Left lung (tissue), 10 donors: Measurements from ENCODE around the gene ZGRF1. TPM values are rescaled to one million over a fixed set of nuclear protein-coding genes. Genes with fewer than 3 reads are reported as not detected.
A peak's percentile ranks its signal among the peaks of the same experiment; 100 is the strongest.

Source experiments
- ATAC-seq: fragments of 200-7000 bp; cut with Tn5 transposase; one replicate; pipeline ENCODE4 v1.9.1; 2020; ENCODE audit warnings: moderate library complexity
- DNase-seq, 4 donors: peaks; one replicate each; pipeline ENCODE4 v3.0.0-alpha.2; 2013 to 2020
- H3K27ac ChIP-seq, 2 donors: fragments of 200-600 bp; sonication (generic) in 1 of 2; one replicate each; pipeline versions ENCODE4 v1.5.0 to v1.8.0; 2020 to 2021
- H3K27me3 ChIP-seq, 2 donors: fragments of 200-600 bp; sonication (generic) in 1 of 2; one replicate each; pipeline versions ENCODE4 v1.5.0 to v1.8.0; 2020 to 2021
- H3K36me3 ChIP-seq, 2 donors: fragments of 200-600 bp; sonication (generic) in 1 of 2; one replicate each; pipeline versions ENCODE4 v1.5.0 to v1.8.0; 2020 to 2021
- H3K4me1 ChIP-seq, 2 donors: fragments of 200-600 bp; one replicate each; pipeline ENCODE4 v1.8.0; 2021
- H3K4me3 ChIP-seq, 2 donors: fragments of 200-600 bp; sonication (generic) in 1 of 2; one replicate each; pipeline versions ENCODE4 v1.5.0 to v1.8.0; 2020 to 2021; ENCODE audit warnings: mild to moderate bottlenecking in 1 of 2
- H3K9me3 ChIP-seq, 2 donors: fragments of 200-600 bp; sonication (generic) in 1 of 2; one replicate each; pipeline versions ENCODE4 v1.5.0 to v1.8.0; 2020 to 2021
- intact Hi-C, 2 donors: fragments of 100-400 bp; cut with DNase I; formaldehyde crosslinking; loops; one replicate each; pipeline versions ENCODE4 v1.11.2 to v1.14.2; 2022
- polyA plus RNA-seq, 6 donors: library from polyadenylated mRNA; unstranded; fragments of 120-200 nt; gene quantifications; one replicate each; pipeline ENCODE4 v1.2.1, GENCODE V29; 2013; ENCODE audit not compliant: insufficient read length in 6 of 6
- total RNA-seq, 2 donors: library from RNA; stranded (reverse); fragmentation: NEBNext Ultra II Directional; extraction: Animal tissue kit (Norgen Biotek cat#: 25700); gene quantifications; one replicate each; pipeline ENCODE4 v1.2.1, GENCODE V29; 2021
- TF ChIP-seq, protein P1 (sequence below), 2 donors: fragments of 200-600 bp; sonication (generic) in 1 of 2; IDR thresholded peaks; one replicate each; pipeline versions ENCODE4 v1.5.0 to v1.8.0; 2021; ENCODE audit warnings: antibody characterized with exemption in 2 of 2
- donor health status: DM: no; HTN: yes; CAD: no.
- donor health status: DM: no; HTN: no; CAD: no.

The ZGRF1 gene
- total and polyA plus RNA-seq, 8 donors, result 5.9 to 31.8 (median 18.6) TPM

DNA sequence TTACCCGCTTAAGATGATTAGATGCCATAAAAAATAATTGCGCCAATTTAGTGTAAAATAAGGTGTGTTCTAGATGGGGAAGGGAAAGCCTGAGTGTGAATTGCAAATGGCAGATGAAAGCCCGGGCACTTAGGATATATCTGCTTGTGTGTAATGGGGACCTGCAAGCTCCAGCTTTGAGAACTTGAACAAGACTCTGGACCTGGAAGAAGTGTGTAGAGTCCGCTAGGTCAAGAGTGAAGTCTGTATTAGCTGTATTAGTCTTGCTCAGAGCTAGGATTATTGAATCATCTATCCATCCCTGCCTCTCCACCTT is 124.9 kb downstream of the ZGRF1 start:
- no peaks in the 10 kb centered on the region for H3K36me3 ChIP-seq
- peaks cover 98 to 100% of the 10 kb centered on the region in 2 donors for H3K27me3 ChIP-seq
- TF ChIP-seq, protein P1, sequence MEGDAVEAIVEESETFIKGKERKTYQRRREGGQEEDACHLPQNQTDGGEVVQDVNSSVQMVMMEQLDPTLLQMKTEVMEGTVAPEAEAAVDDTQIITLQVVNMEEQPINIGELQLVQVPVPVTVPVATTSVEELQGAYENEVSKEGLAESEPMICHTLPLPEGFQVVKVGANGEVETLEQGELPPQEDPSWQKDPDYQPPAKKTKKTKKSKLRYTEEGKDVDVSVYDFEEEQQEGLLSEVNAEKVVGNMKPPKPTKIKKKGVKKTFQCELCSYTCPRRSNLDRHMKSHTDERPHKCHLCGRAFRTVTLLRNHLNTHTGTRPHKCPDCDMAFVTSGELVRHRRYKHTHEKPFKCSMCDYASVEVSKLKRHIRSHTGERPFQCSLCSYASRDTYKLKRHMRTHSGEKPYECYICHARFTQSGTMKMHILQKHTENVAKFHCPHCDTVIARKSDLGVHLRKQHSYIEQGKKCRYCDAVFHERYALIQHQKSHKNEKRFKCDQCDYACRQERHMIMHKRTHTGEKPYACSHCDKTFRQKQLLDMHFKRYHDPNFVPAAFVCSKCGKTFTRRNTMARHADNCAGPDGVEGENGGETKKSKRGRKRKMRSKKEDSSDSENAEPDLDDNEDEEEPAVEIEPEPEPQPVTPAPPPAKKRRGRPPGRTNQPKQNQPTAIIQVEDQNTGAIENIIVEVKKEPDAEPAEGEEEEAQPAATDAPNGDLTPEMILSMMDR (IDR thresholded peaks at IDR 0.05), result no peak
- ATAC-seq (no peak), DNase-seq (no peak)
- intact Hi-C loops, result no loop called here
- H3K27ac ChIP-seq, result no peak overlapping the region
- no peaks in the 10 kb centered on the region for H3K9me3 ChIP-seq
- no peak overlapping the region for H3K4me3 ChIP-seq
- H3K4me1 ChIP-seq, result peaks cover 28 to 48% of the 10 kb centered on the region in 2 donors

DNA sequence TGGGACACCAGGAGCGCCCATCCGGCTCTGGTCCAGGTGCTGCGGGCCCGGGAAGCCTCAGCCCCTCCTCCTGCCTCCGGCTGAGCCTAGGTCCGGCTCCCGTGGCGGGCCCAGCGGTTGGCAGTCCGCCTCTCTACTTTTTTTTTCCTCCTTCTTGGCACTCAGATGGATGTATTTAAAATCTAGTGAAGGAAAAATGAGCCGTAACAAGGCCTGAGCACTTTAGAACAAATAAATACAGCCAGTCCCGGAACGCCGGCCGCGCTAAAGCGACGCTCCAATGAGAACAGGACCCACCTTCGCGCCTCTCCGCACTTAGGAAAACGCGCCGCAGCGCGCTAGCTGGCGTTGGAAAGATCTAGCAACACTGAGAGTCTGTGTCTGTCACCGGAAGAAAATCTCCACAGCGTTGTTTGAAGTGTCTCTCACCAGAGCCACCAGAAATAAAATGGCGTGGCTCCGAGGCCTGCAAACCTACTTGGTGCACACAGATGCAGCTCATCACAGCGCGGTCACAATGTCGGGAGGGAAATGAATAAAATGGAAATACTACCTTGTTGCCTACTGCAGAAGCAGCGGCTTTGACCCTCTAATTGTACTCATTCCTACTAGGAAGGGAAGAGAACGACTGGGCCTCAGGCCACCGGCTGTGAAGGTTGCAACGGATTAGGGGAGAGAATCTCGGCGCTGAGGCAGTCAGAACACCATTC is 125.5 kb downstream of the ZGRF1 start:
- Histone ChIP-seq H3K36me3 (no peaks in the 10 kb centered on the region), H3K27me3 (peaks cover 93 to 100% of the 10 kb centered on the region in 2 donors), H3K9me3 (no peaks in the 10 kb centered on the region), H3K4me1 (peaks cover 23 to 42% of the 10 kb centered on the region in 2 donors), H3K27ac (no peak overlapping the region), H3K4me3 (no peak overlapping the region)
- intact Hi-C loops, result no loop called here
- DNase-seq (peak in 1 of 4 donors; percentile 75), ATAC-seq (no peak)
- TF ChIP-seq, protein P1 (IDR thresholded peaks at IDR 0.05), result no peak

DNA sequence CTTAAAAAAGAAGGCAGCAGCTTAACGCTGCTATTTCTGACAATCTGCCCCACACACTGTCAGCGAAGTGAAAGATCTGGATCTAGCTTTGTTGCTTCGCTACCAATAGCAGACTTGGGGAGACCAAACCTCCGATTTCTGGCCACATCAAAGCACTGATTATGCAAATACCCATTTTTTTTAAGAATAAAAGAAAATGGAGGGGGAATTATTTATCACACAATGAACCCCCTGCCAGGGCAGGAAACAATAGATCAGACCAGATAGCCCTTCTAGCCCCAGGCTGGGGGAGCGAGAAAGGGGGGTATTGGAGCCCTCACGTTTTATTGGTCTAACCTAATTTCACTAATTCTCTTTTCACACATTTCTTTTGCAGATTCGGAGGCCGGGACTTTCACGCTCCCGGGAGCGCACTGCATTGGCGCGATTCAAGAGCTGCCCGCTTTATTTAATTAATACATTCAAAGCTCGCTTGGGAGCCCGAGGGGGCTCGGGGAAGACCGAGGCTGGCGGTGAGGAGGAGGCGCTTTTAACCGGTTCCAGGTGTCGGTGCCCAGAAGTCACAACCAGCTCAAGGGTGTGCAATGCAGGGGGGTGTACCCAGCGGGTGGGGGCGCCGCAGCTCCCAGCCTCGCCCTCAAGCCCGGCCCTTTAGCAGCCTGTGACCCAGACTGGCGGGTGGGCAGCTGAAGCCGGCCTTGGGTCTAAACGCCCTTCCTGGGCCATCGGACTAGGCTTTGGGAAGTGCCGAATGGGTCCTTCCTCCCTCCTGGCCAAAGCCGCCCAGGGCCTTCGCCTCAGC is 126.2 kb downstream of the ZGRF1 start:
- Histone ChIP-seq H3K9me3 (no peaks in the 10 kb centered on the region), H3K36me3 (no peaks in the 10 kb centered on the region), H3K27me3 (peaks cover 86 to 100% of the 10 kb centered on the region in 2 donors), H3K4me3 (no peak overlapping the region), H3K27ac (no peak overlapping the region), H3K4me1 (peaks cover 17 to 35% of the 10 kb centered on the region in 2 donors)
- intact Hi-C loops, result no loop called here
- TF ChIP-seq, protein P1 (IDR thresholded peaks at IDR 0.05), result no peak
- ATAC-seq (no peak), DNase-seq (peak in 1 of 4 donors; percentile 67)

DNA sequence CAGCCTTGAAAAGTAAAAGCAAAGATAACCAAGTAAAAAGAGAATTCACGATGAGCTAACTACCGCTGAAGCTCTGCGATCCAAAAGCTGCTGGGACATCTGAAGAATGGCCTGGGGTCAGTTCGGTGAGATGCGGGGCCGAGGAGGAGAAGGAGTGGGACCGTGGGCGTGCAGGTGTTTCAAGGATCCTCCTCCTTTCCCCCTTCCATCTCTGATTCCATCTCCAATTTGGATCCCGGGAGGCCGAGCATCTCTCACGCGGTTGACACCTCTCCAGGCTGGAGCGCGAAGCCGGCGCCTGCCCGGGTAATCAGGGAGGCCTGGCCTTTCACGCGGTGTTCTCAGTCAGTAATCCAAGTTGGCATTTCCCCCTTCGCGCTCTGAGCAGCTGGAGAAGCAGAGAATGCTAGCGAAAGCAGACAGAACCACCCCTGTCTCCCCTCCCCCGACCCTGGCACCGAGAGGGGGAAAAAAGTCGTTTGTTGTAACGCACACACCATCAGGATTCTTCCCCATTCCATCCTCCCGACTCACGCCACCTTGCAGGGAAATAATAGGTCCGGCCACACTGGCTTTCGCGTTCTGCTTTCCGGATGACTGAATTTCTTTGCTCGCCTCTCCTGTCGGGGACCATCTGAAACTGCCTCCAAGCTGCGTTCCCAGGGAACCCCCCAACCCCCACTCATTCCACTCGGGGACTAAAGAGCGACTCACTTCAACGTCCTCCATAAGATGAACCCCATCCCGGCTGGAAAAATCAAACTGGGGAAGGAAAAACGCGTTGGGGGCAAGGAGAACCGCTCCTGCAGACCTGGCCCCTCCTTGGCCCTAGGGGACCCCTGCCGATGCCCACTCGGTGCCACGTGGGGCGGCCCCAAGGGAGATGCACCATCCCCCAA is 127.2 kb downstream of the ZGRF1 start:
- TF ChIP-seq, protein P1 (IDR thresholded peaks at IDR 0.05), result no peak
- H3K27me3 ChIP-seq, result peaks cover 78 to 100% of the 10 kb centered on the region in 2 donors
- intact Hi-C loops, result no loop called here

More for the DNA sequence above, 127.2 kb downstream of the ZGRF1 start:
- H3K9me3 ChIP-seq, result no peaks in the 10 kb centered on the region
- peaks cover 9 to 25% of the 10 kb centered on the region in 2 donors for H3K4me1 ChIP-seq
- no peak for ATAC-seq
- peak in 1 of 4 donors; percentile 44 for DNase-seq
- no peaks in the 10 kb centered on the region for H3K36me3 ChIP-seq
- no peak overlapping the region for H3K4me3 ChIP-seq
- H3K27ac ChIP-seq, result no peak overlapping the region
